NCI-H345 (cell line): ENCODE results near the gene CCT3.

Experiments
- DNase-seq: peaks from one replicate; lab custom pipeline; 2025; lab: John Stamatoyannopoulos, UW

Gene CCT3

DNA sequence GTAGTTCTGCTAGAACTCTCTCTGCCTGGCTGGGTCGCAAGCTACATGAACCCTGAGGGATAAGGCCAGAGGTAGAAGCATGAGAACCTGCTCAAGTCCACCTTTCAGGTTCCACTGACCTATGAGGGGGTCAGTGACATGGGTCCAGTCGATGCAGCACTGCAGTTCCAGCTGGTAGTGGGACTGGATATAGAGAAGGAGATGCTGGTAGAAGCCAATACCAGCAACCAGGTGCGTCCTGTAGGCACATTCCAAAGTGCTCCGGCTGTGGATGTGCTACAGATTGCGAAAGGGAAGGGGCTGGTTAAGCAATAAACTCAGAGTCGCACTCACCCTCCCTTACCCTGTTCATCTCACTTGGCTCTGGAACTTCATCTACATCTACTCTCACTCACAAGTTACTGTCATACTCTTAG is 61.1 kb downstream of the CCT3 start:
- no peak for DNase-seq

- DNase-seq, result no peak
Measured at GRCh38 chr1:156276532-156276931, 61.6 kb downstream of the CCT3 start.

GRCh38 chr1:156270314-156270713 is 67.8 kb downstream of the CCT3 start:
- no peak for DNase-seq

DNA sequence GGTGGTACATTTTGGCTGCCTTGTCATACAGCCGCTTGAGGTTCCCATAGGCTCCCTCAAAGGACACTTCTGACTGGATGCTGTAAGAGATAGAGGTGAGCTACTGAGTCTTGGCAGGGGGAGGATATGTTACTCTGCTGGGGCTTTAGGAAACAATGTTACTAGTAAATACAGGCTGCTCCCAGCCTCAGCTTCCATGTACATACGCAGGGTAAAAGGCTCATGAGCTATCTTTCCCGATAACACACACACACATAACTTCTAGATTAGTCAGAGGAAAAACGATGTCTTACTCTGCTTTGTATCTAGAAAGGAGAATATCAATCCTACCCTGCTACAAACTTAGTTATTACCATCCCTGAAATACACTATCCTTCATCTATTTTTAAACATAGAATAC is 69.8 kb downstream of the CCT3 start:
- no peak for DNase-seq

GRCh38 chr1:156266051-156266450 is 72.0 kb downstream of the CCT3 start:
- no peak for DNase-seq

- no peak for DNase-seq
Measured at GRCh38 chr1:156263288-156263655, 74.8 kb downstream of the CCT3 start.

DNA sequence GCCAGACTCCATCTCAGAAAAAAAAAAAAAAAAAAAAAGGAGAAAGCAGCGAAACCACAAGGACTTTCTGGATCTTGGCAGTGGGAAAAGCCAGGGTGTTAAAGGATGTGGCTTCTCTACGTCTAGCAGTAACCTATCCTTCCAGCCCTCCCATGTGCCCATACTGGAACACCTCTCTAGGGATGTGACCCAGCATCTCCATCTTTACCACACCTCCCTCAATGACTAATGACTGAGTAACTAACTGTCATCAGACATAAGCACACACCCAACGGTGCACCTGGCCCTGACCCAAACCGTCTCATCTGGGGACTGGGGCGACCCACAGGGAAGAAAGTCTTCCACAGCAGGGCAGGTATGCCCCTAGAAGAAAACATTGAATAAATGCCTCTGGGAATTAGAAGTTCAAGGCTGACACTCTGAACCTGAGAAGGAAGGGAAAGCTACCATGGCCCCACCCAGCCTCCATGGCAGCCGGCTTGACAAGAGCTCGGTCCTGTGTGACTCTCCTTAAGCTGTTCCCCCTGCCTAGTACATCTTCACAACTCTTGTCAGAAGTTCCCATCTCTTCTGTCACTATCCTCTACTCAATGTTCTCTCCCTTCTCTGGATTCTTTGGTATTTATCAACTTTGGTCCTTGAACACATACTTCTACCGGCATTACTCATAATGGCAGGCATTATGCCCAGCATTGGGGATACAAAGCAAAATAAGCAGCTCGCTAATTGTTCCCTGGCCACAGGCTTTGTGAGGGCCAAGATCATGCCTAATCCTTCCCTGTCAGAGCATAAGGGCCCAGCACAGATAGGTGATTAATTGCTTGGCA is 75.4 kb downstream of the CCT3 start:
- DNase-seq, result no peak

DNA sequence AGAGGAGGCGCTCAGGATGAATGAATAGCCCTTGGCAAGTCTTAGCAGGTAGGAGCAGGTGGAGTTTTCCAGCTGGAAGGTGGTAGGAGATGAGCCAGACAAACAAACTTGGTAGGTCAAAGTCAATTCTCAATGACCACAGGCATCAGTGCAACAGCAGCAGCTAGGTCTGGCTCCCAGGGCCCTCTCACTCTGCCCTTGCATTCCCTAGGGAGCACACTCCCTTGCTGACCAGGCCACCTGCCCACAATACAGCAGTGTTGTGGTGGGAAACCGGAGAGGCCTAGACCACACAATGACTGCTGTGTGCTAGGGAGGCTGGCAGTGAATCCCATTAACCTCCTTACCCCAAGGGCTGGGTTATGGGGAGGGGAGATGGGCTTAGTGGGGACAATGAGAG is 77.2 kb downstream of the CCT3 start:
- no peak for DNase-seq

DNA sequence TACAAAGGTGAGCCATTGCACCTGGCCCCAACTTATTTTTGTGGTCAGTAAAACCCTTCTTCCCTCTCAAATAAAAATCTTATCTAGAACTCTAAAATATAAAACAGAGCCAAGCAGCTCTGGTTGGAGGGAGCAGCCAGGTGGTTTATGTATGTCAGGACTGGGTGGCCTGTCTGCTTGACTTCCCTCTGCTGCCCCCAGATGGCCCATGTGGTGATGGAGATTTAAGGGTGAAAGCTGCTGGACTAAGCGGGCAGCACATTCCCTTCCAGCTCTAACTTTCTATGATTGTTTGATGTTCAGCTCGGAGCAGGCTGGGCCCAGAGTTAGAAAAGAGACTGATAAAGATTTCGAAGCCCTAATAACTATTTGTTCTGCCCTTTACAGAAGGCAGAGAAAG is 78.3 kb downstream of the CCT3 start:
- no peak for DNase-seq
